ENCODE results near the gene TIMM8A. TPM values are rescaled to one million over a fixed set of nuclear protein-coding genes. Genes with fewer than 3 reads are reported as not detected.

TIMM8A gene
- 10 to 100 TPM; 12.2 to 21.4 (median 18.6) TPM for polyA plus RNA-seq (ENCODE audit: insufficient read length in 4 of 4)

GRCh38 chrX:101348452-101349192, at the start of gene TIMM8A:
Gene TIMM8A, minus strand, starts transcription at chrX:101348742. Its CDS starts 78 bp downstream, at chrX:101348664.
- DNase-seq (ENCODE audit: low read depth in 4 of 4, low spot score in 3 of 4) = peak; percentile 36 to 59 (median 50)

DNA sequence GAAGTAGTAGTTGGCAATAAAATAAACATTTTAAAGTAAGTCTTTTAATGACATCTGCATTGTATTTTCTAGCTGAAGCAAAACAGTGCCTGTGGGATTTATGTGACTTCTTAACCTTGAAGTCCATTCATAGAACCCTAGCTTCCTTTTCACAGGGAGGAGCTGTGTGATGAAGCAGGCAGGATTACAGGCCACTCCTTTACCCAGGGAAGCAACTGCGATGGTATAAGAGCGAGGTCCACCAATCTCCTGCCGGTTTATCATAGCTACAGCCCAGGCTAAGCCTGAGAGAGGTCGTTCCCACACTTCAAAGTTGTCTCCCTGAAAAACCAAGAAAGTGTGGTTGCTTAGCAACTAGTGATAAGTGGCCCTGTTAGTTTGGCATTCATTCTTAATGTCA, 49.2 kb upstream of the TIMM8A start:
- no peak for DNase-seq (ENCODE audit: low read depth in 4 of 4, low spot score in 3 of 4)

DNA sequence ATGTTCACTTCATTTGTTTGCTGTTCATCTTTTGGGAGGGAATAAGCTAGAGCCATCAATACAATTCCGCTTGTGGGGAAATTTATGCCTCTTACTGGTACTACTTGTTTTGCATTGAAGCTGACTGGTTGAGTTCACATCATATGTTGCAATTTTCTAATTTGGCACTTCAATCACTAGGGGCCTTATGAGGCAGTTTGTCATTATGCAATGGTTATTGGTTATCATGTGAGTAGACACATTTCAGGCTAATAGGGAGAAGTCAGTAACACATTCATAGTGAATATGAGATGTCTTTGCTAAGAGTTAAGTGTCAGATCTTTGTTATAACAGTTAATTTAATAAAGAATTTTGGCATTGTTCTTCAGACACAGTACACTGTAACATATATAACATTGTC, 47.2 kb upstream of the TIMM8A start:
- DNase-seq (ENCODE audit: low read depth in 4 of 4, low spot score in 3 of 4) = no peak

DNA sequence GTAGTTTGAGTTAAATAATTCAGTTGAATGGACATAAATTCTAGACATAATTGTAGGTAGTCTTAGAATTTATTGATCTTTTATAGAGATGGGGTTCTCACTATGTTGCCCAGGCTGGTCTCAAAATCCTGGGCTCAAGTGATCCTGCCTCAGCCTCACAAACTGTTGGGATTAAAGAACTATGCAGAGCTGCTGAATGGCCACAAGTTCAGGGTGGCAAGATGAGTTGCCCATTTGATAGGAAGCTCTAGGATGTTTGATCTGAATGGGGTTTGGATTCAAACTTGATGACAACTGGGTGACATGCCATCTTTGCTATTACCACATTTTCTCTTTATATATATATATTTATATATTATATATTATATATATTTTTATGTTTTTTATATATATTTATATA, 45.8 kb upstream of the TIMM8A start:
- no peak for DNase-seq (ENCODE audit: low read depth in 4 of 4, low spot score in 3 of 4)

DNA sequence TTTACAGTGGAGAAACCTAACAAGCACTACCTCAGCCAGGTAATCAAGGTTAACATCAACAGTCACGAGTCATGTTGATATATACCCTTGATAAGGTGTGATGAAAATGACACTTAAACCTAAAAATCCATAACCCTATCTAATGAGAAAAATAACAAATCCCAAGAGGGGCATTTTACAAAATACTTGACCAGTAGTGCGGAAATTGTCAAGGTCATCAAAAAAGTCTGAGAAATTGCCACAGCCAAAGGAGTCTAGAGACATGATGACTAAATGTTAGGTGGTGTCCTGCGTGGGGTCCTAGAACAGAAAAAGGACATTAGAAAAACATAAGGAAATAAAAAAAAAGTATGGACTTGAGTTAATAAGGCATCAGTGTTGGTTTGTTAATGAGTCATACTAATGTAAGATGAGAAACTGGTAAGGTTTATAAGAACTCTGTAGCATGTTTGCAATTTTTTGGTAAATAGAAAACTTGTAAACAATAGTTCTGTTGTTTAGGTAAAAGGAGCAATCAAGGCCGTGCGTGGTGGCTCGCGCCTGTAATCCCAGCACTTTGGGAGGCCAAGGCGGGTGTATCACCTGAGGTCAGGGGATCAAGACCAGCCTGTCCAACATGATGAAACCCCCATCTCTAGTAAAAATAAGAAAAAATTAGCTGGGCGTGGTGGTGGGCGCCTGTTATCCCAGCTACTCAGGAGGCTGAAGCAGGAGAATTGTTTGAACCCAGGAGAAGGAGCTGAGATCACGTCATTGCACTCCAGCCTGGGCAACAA, 45.2 kb upstream of the TIMM8A start:
- DNase-seq (ENCODE audit: low read depth in 4 of 4, low spot score in 3 of 4) = no peak

GRCh38 chrX:101391831-101392230, 43.3 kb upstream of the TIMM8A start:
- DNase-seq (ENCODE audit: low read depth in 4 of 4, low spot score in 3 of 4) = no peak

GRCh38 chrX:101390664-101391525, 42.4 kb upstream of the TIMM8A start, which contains the start of gene RPL36A:
Gene RPL36A, plus strand, starts transcription at chrX:101391011. Its CDS starts 33 bp downstream, at chrX:101391044.
- DNase-seq (ENCODE audit: low read depth in 4 of 4, low spot score in 3 of 4) = peak in 3 of 4 donors; percentile 70 to 78 (median 76)

DNA sequence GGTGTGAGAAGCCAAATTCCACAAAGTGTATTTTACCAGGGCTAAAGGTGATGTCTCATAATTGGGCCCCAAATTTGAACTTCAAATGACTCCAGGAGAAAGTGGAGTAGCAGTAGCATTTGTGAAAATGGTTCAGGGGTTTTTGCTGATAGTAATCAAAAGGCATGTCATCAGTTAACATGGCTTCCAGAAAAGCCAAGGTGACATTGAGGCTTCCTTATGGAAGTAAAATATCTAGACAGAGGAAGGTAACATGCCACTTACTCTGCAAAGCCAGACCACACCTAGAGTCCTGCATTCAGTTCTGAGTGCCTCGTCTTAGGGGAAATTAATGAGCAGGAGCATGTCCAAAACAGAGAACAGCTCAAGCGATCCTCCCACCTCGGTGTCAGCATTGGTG, 40.1 kb upstream of the TIMM8A start:
- no peak for DNase-seq (ENCODE audit: low read depth in 4 of 4, low spot score in 3 of 4)

DNA sequence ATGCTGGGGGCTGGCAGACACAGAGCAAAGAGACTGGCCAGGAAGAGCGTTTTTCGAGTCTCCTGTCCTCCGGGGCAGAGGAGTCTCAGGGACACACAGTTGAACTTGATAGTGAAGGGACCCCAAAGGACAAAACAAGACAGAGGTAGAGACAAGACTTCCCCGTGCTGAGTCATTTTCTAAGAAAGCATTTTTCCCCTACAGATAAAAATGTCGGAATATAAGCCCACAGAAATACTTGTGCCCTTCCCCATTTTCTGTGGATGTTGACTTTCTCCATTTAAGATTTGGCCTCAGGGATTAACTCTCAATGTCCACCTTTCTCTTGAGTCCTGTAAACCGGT, 38.0 kb upstream of the TIMM8A start:
- DNase-seq (ENCODE audit: low read depth in 4 of 4, low spot score in 3 of 4) = no peak

DNA sequence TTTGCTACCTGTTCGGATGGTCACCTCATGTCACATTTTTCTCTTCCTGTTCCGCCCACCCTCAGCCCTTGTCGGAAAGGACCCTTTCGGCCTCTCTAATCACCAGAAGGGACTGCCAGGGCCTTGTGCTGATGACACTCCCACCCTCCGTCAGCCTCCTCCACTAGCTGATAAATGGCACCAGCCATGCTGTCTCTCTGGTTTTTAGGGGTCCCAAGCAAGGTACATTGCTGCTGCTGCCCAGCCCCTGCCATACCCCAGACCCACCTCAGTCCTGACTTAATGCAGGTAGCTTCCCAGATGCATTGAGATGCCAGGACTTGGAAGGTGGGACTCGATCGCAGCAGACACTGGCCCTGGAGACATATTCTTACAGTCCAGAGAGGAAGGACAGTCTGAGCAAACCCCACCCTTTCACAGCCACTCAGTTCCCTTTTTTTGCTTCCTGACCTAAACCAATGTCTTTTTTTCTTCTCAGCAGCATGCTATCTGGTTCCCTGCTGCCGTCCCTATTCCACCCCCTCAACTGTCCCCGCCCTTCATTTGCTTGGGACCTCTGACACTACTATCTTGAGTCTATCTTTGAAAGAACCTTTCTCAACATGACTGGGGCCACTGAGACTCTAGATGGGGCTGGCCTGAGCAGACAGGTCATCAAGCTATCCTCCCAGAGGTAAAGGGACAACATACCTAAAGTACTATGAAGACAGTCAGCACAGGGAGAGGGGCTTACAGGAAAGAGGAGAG, 37.4 kb upstream of the TIMM8A start, which contains the start of gene BTK:
Gene BTK, minus strand, starts transcription at position 397 of the 747 bp plus-strand sequence. CDS start 10,907 bp downstream, outside the sequence.
- DNase-seq (ENCODE audit: low read depth in 4 of 4, low spot score in 3 of 4) = no peak

GRCh38 chrX:101385026-101385684, 36.6 kb upstream of the TIMM8A start:
- no peak for DNase-seq (ENCODE audit: low read depth in 4 of 4, low spot score in 3 of 4)

DNA sequence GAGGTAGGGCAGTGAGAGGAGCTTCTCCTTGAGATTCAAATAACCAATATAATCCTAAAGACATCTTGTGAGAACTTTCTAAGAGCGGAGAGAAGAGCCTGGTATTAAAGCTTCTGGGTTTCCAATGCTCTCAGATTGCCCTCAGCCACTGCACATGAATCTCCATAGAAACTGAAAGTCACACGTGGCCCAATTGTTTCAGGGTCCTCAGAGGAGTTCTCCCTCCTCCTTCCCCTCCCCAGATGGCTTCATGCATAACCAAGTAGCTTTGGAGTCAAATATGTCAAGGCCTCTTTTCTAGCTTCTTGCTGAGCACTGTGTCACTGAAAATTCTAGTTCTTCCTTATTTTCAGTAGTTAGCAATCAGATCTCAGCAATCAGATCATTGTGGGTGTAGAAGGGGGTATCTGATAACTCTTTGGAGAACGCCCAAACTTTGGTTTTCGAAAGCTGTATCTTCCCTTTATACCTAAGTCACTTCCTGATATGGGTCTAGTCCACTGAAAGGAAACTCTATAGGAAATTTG, 35.2 kb upstream of the TIMM8A start:
- no peak for DNase-seq (ENCODE audit: low read depth in 4 of 4, low spot score in 3 of 4)

GRCh38 chrX:101377547-101377946, 29.0 kb upstream of the TIMM8A start:
- no peak for DNase-seq (ENCODE audit: low read depth in 4 of 4, low spot score in 3 of 4)

- no peak for DNase-seq (ENCODE audit: low read depth in 4 of 4, low spot score in 3 of 4)
Measured at GRCh38 chrX:101370888-101371504, 22.5 kb upstream of the TIMM8A start.

- no peak for DNase-seq (ENCODE audit: low read depth in 4 of 4, low spot score in 3 of 4)
Measured at GRCh38 chrX:101369687-101370086, 21.1 kb upstream of the TIMM8A start.

DNA sequence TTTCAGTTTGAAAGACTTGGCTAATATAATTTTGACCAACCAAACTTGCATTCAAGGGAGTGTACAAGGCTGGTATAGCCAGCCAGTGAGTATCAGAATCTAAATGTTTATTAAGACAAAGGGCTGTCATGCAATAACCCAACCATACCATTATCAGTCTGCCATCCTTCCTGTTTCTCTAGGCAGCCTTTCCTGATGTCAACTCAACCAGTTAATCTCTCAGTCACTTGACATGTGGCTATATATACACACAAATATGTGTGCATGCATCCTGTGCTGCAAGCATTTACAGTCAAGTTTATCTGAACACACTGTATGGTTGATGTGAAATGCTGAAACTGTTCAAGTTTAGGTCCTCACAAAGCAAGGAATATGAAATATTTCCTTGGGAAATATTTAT, 20.3 kb upstream of the TIMM8A start:
- no peak for DNase-seq (ENCODE audit: low read depth in 4 of 4, low spot score in 3 of 4)

DNA sequence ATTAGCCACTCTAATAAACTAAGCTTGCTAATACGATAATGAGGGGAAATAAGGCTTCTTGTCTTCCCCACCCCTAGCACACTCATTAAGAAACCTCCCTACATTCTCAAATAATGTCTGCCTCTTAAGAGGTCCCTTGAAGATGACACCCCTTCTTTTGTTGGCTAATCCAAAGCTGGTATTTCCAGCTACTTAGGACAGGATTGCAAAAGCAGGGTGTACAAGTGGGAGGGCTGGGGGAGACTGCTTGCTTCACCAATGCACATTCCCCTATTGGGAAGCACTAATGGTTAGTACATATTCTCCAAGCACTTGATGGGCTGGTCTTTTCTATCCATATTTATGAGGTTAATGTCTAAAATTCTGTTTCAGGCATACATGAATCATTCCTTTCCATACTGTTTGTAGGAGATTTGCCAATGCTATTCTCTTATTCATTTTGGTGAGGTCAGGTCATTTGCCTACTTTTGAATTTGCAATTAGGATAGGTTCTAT, 16.8 kb upstream of the TIMM8A start:
- no peak for DNase-seq (ENCODE audit: low read depth in 4 of 4, low spot score in 3 of 4)

DNA sequence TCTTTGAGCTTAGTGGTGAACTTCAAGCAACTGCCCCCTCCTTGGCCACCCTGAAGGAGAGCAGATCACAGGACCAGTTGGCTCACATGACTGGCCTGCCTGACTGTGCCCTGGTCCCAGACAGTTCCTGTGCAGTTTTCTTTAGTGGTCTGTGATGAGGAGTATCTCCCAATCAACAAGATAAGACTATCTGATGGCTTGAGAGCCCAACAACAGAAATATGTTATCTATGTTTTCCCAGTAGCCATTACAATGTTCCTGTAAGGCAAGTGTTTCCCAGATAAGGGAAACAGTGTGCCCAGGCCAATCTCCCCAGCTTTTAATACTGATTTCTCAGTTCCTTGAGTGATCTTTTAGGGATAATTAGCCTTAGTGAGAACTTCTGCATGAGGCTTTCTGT, 14.2 kb upstream of the TIMM8A start:
- no peak for DNase-seq (ENCODE audit: low read depth in 4 of 4, low spot score in 3 of 4)

GRCh38 chrX:101362116-101362515, 13.6 kb upstream of the TIMM8A start:
- no peak for DNase-seq (ENCODE audit: low read depth in 4 of 4, low spot score in 3 of 4)

Data from left renal pelvis (tissue), 4 donors.